ENCODE data around the gene FGD4. TPM values are rescaled to one million over a fixed set of nuclear protein-coding genes. Genes with fewer than 3 reads are reported as not detected.
A peak's percentile ranks its signal among the peaks of the same experiment; 100 is the strongest.
"Not testable (repeated sequence)": the region's sequence is repeated elsewhere in the genome, so short reads cannot be mapped to it uniquely, and the experiment has no call there.

FGD4 gene
- total RNA-seq, 6 experiments from 2014 or later, result 1.9 to 5.6 (median 4.8) TPM

DNA sequence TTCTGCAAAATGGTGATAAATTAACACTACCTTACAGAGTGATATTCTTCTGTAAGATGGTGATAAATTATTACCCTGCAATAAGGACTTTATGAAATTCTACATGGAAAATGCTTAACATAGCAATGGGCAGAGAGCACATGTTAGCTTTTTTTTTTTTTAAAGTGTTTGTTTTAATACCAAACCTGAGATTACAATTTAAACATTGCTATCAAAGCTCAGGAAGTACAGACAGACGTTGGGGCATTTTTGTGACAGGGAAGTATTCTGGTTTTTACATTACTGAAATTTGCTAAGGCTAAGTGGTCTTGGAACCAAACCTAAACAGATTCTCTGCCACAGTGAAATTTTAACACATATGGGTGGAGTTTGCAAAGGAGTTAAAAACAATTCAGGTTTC is 133.1 kb downstream of the FGD4 start:
- no peaks in the 10 kb centered on the region for H3K36me3 Mint-ChIP-seq (ENCODE audit: low read depth)
- H3K27me3 Mint-ChIP-seq (ENCODE audit: insufficient read depth), result peaks cover 2% of the 10 kb centered on the region; the same call in 1 of the 2 replicates
- H3K9me3 Mint-ChIP-seq, result no peaks in the 10 kb centered on the region
- no peak for DNase-seq
- H3K4me3 Mint-ChIP-seq, result no peak overlapping the region
- TF ChIP-seq, protein P1, sequence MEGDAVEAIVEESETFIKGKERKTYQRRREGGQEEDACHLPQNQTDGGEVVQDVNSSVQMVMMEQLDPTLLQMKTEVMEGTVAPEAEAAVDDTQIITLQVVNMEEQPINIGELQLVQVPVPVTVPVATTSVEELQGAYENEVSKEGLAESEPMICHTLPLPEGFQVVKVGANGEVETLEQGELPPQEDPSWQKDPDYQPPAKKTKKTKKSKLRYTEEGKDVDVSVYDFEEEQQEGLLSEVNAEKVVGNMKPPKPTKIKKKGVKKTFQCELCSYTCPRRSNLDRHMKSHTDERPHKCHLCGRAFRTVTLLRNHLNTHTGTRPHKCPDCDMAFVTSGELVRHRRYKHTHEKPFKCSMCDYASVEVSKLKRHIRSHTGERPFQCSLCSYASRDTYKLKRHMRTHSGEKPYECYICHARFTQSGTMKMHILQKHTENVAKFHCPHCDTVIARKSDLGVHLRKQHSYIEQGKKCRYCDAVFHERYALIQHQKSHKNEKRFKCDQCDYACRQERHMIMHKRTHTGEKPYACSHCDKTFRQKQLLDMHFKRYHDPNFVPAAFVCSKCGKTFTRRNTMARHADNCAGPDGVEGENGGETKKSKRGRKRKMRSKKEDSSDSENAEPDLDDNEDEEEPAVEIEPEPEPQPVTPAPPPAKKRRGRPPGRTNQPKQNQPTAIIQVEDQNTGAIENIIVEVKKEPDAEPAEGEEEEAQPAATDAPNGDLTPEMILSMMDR (IDR thresholded peaks at IDR 0.05), result no peak
- H3K4me1 Mint-ChIP-seq (ENCODE audit: low read depth), result peaks cover 41% of the 10 kb centered on the region
- no peak overlapping the region for H3K27ac Mint-ChIP-seq

DNA sequence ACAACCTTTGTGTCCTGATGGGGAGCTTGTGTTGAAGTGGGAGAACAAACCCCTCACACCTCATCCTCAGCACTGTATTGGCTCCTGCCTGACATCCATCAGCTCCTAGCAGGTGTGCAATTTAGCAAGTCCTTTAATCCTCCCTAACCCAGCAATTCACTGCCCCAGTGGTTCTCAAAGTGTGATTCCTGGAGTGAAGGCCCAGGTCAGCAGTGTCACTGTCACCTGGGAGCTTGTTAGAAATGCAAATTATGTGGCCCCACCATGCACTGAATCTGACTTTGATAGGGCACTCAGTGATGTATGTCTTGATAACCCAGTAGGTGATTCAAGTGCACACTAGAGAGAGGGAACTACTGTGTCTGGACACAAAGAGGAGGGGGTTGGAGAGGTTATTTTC is 133.6 kb downstream of the FGD4 start:
- no peak overlapping the region for H3K4me3 Mint-ChIP-seq
- H3K9me3 Mint-ChIP-seq, result no peaks in the 10 kb centered on the region
- no peak overlapping the region for H3K27ac Mint-ChIP-seq
- H3K27me3 Mint-ChIP-seq (ENCODE audit: insufficient read depth), result peaks cover 2% of the 10 kb centered on the region; the same call in 1 of the 2 replicates
- no peaks in the 10 kb centered on the region for H3K36me3 Mint-ChIP-seq (ENCODE audit: low read depth)
- peaks cover 45% of the 10 kb centered on the region for H3K4me1 Mint-ChIP-seq (ENCODE audit: low read depth)
- TF ChIP-seq, protein P1 (IDR thresholded peaks at IDR 0.05), result no peak
- no peak for DNase-seq

DNA sequence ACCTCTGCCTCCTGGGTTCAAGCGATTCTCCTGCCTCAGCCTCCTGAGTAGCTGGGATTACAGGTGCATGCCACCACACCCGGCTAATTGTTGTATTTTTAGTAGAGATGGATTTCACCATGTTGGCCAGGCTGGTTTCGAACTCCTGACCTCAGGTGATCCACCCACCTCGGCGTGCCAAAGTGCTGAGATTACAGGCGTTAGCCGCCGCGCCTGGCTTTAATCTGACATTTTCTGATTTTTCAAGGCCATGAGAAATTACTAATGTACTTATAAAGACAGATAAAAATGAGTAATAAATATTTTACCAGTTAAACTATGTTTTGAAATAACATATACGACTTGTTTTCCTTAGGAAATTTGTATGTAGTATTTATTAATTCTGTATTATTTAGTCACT is 134.1 kb downstream of the FGD4 start:
- H3K4me3 Mint-ChIP-seq; DNase-seq; H3K9me3 Mint-ChIP-seq; H3K36me3 Mint-ChIP-seq (ENCODE audit: low read depth); H3K27me3 Mint-ChIP-seq (ENCODE audit: insufficient read depth): not testable (repeated sequence)
- Mint-ChIP-seq H3K4me1 (ENCODE audit: low read depth) (peaks cover 45% of the 10 kb centered on the region), H3K27ac (peak overlapping the region; percentile 53; the same call in 1 of the 2 replicates)

DNA sequence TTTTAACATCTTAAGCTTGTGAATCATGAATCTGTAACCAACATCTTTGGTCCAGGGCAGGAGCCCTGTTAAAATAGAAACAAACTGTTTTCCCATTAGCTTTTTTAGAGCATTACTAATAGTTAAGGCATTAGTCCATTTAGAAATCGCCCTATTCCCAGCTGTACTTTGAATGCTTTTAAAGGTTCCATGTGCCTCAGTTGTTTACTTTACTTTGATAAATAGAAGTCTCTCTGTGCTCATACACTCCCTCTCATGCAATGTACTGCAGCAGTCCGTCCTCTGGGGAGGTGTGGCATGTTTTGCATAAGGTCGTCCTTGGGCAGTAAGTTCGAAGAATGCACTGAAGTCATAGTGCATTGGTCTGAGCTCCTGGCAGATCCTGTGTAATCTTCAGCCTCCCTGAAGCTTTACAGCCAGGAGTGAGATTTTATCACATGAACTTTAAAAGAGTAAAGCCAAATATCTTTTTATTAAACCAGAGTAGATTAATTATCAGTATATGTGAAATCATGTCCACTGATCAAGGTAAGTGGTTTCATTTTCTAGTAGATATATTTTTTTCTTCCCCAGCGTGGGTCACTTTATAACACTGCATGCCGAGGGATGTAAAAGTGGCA is 134.7 kb downstream of the FGD4 start:
- H3K9me3 Mint-ChIP-seq, result no peaks in the 10 kb centered on the region
- no peaks in the 10 kb centered on the region for H3K27me3 Mint-ChIP-seq (ENCODE audit: insufficient read depth)
- DNase-seq, result peak; percentile 95
- H3K4me1 Mint-ChIP-seq (ENCODE audit: low read depth), result peaks cover 45% of the 10 kb centered on the region
- no peaks in the 10 kb centered on the region for H3K36me3 Mint-ChIP-seq (ENCODE audit: low read depth)
- H3K4me3 Mint-ChIP-seq, result peak overlapping the region; percentile 85
- H3K27ac Mint-ChIP-seq, result peak overlapping the region; percentile 77
- TF ChIP-seq, protein P1 (IDR thresholded peaks at IDR 0.05), result no peak

DNA sequence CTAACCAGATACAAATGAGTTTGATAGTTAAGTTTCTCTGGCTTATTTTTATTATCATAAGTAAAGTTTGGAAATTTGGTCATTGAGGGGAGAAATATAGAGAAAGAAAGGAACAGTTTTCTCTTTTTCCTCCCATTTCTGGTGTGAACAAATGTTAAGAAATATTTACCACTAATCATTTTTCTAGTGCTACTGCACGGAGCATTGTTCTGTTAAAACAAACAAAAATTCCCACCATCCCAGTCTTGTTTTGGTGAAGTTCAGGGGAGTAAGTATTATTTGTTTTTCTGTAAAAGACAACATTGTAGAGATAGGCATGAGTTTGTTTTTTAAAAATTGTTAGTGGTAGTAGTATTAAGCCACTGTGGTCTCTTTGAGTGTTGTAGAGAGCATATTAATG is 135.3 kb downstream of the FGD4 start:
- Mint-ChIP-seq H3K36me3 (ENCODE audit: low read depth) (no peaks in the 10 kb centered on the region), H3K4me1 (ENCODE audit: low read depth) (peaks cover 45% of the 10 kb centered on the region), H3K9me3 (no peaks in the 10 kb centered on the region), H3K27ac (peak overlapping the region; percentile 77), H3K27me3 (ENCODE audit: insufficient read depth) (no peaks in the 10 kb centered on the region), H3K4me3 (peak overlapping the region; percentile 85)
- TF ChIP-seq, protein P1 (IDR thresholded peaks at IDR 0.05), result no peak
- no peak for DNase-seq

DNA sequence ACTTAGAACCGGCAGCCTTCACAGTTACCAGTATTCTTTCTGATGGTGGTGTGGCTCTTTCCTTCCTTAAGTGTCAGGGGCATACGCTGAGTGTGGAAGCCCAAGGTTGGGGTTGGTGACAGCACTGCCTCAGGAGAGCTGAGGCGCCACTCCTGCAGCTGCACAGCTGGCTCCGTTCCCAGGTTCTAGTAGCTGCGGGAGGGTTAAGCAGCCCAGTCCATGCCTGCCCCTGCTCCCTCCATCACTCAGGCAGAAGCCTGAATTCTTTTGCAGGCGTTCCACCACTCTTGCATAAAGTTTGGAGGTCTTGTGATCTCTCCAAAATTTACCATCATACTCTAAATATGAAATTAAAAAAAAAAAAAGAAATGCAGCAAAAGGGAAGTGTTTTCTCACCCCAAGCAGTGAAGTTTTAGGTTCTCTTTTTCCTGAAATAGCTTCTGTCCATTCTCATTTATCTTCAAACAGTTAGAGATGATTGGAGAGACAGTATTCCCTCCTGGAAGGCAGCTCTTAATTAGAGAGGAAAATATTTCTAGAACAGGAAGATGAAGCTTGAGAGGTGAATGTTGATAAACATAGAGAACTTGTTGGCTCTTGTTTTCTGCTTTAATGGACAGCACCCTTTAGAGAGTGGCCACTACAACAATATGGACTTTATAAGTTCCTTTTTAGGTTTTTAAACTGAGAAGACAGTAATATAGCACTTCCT is 136.1 kb downstream of the FGD4 start:
- peak overlapping the region; percentile 85 for H3K4me3 Mint-ChIP-seq
- no peaks in the 10 kb centered on the region for H3K9me3 Mint-ChIP-seq
- peaks cover 45% of the 10 kb centered on the region for H3K4me1 Mint-ChIP-seq (ENCODE audit: low read depth)
- H3K27me3 Mint-ChIP-seq (ENCODE audit: insufficient read depth), result no peaks in the 10 kb centered on the region
- H3K27ac Mint-ChIP-seq, result peak overlapping the region; percentile 77
- H3K36me3 Mint-ChIP-seq (ENCODE audit: low read depth), result no peaks in the 10 kb centered on the region
- TF ChIP-seq, protein P1 (IDR thresholded peaks at IDR 0.05), result no peak
- DNase-seq, result peak; percentile 37
